ENCODE measurements around the gene WDR33.

Gene WDR33

DNA sequence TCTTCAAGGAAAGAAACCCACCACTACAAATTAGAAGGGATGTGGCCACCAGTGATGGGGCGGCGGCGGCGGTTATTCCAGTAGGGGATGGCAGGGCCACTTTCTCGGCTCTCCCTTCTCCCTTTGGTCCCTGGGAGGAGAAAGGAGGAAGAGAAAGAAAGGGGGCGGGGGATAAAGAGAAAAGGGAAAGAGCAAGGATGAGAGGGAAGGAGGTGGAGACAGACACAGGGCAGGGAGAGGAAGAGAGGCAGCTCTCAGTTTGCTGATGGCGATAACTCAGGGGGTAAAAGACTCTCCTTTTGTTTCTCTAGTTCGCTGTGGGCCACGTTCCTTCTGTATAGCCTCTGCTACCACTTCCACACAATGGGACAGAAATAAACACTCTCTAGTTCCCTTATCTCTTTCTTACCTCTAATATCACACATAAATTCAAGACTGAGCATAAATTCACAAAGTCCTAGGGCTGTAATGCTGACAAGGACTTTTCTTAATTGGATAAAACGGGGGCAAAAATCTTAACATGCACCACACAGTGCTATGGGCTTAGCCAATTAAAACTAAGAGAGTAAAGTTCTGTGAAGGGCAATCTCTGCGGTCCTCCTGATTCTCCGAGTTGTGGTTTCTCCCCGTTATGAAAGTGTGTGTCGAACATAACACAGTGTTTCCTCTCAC lies 95.1 kb downstream of the WDR33 start:
- no peak for DNase-seq

DNA sequence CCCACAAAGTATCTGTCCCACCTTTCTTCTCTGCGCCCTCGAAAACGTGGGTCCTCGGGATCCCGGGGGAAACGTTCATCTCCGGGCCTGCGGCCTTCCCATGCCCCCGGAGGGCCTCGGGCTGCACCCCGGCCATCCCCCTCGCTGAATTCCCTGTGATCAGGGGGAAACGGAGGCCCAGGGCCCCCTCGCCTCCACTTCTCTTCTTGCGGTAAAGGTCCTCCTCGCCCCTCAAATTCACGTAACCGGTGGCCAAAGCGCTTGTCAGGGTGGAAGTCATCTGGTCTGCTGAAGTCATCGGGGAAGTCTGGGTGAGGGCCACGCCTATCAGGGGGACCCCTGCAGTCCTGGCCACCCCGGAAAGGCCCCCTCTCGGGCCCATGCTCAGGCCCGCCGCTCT lies 97.4 kb downstream of the WDR33 start:
- DNase-seq = no peak

DNA sequence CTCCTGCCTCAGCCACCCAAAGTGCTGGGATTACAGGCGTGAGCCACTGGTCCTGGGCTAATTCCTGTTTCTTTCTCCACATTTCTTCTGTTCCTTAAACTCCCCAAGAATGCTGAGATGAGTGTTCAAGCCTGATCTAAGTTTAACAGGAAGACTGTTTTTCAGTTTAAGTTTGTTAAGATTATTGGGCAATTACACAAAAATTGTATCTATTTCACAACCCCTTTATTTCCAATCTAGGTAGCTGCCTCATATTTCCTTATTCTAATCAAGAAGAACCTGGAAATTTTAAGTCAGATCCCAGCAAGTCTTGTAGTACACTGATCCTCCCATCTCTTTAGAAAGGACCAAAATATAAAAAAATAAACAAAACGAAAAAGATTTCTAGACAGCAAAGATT lies 98.0 kb downstream of the WDR33 start:
- DNase-seq = no peak

DNA sequence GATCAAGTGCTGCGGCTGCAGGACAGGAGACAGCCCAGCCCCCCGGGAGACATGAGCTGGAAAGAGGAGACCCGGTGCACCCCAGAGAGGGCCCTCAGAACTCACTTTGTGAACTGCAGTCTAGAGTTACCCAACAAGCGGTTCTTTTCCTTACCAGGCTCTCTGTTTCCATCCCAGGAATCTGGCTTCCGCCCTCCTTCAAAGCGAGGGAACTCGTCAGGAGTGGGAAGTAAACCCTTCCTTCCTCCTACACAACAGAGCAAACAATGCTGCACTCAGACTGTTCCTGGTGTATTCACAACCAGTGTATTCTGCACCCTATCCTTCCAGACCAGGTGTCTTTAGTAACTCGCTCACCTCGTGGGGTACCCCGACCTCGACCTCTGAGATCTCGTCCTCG lies 101.6 kb downstream of the WDR33 start:
- no peak for DNase-seq

DNA sequence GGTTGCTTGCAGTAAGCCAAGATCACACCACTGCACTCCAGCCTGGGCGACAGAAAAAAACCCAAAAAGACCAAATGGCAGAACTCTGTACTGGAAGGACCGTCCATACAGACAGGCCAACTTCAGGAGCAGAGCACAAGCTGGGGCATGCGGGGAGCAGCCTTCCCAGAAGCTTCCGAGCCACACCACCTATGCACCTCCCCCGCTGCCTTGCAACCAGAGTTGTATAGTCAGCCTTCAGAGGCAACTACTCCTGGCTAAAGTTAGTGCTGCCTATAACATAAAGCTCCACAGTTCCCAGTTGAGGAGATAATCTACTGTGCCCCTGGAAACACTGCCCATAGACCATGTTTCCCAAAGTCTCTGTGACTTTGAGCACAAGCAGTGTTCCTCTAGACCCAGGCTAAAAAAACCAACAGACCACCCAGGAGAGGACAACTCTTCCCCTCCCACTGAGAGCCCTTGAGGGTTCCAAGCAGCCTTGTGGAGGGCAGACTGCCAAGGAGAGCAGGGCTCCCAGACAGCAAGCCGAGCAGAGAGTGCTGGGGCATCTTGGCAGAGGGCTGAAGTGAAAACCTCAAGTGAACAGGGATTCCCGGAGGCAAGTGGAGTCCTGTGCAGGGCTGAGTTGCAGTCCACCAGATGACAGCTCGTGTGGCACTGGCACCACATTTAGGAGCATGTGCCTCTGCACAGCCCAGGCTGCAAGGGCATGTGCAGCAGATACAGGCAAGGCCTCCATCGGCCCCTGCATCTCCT lies 102.9 kb downstream of the WDR33 start:
- no peak for DNase-seq

DNA sequence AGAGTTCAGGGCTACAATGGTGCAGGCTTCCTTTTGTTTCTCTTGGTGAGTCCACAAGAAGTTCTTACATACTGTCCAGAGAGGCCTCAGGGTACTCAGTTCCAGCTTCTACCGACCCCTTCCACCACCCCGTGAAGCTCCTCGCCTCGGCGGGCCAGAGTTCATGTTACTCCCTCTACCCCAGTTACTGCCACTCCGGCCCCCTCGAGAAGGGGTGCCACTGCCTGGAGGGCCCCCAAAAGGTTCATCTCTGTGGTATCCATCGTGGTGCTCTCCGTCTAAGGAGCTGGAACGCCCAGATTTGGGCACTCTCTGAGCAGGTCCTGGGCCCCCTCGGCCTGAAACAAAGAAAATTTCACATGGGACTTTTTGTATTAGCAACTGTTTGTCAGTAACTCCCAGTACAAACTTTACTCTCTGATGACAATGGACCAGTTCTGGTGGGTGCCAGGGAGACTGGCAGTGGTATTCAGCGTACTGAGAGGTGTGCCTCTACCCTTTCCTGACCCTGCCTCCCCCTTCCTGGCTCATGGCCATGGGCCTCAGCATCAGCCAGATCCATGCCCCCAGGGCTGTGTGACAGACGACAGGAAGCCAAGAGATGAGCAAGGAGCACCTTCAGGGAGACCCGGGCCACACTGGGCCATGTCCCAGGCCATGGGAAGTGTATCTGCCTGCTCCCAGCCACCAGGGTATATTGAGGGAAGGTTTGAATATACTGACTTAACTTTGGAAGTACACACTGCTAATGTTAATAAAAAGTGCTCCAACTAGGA lies 104.6 kb downstream of the WDR33 start:
- DNase-seq = no peak

DNA sequence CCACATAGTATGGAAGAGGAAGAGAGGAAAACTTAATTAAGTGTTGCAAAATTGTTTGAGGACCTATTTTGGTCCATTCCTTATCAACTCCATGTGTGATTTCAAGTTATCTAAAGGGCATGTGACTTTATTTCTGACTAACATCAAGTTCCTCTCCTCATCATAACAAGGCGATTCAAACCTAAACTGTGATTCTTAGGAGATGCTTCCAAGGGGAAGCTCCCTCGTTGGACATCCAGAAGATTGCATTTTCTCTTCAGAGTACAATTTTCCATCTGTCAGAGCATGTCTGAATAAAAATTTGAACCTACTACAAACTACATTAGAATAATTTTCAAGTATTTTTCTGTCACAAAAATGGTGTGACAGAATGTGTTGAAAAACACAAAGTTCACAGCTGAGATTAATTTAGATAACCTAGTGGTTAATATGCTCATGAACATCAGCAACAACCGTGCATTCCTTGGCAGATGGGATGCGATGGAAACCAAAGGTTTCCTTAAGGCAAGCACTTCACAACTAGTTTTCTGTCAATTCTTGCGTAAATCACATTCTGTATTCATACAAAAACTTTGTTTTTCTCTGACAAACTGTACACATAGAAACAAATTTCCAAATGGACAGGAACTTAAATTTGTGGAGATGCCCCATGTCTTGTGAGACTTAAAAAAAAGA lies 105.4 kb downstream of the WDR33 start:
- DNase-seq = no peak

DNA sequence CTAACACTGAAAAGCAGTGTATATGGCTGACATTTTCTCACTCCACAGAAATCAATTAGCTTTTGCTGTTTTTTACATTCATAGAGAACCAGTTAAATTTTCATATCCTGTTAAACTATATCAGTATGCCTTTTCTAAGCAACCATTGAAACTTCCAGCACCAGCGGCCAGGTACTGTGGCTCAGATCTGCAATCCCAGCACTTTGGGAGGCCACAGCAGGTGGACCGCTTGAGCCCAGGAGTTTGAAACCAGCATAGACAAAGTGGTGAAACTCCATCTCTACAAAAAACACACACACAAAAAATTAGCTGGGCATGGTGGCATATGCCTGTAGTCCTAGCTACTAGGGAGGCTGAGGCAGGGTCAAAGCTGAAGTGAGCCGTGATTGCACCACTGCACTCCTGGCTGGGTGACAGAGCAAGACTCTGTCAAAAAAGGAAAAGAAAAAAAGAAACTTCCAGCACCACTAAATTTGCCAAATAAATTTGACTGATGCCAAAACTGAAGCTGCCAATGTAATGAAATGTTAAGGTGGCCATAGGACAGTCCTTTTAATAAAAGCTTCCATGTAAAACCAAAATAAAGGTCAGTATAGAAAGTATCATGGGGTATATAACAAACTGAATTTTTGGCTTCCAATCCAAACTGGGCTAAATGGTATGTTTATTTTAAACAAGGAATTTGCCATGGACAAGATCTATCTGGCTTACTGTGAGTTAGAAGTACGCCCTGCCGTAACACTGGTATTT lies 106.2 kb downstream of the WDR33 start:
- DNase-seq = no peak

DNA sequence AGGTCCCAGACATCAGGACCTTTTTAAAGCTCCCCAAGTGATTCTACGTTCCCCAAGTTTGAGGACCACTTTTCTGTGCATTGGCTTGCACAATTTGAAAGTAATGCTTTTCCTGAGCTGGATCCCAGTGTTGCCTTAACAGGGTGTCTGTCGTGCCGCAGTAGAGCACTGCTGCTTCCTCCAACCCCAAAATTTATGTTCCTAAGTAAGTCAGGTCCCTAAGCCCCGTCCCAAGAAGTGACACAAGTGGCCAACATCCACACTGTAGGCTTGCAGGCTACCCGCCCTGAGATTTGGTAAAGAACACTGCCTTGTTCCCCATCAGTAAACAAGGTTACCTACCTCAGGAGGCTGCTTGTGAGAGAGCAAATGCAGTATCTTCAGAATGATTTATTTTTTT lies 107.7 kb downstream of the WDR33 start:
- no peak for DNase-seq

DNA sequence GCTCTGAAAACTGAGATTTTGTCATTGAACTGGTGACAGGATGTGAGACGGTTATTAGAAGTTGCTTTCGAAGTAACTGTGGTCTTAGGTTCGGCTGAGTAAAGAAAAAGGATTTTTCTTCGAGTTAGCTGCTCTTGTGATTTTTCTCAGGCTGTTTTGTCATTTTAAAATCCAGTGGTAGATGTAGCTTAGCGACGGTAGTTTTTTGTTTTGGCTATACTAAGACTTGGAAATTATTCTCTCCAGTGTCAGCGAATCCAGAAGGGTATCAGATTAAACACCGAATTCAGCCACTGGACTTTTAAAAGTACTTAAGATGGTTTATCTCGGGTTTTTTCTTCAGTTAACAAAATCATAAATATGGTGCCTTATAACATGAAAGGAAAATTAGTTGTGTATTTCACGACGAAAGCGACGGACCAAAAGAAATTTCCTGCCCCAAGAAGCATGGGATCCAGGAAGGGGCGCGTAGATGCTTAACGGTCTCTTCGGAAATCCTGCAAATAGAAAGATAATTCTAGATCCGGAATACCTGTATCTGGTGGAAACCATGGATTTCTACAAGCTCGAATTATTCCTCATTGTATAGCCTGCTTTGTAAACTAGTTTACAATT lies 108.5 kb downstream of the WDR33 start:
- no peak for DNase-seq

DNA sequence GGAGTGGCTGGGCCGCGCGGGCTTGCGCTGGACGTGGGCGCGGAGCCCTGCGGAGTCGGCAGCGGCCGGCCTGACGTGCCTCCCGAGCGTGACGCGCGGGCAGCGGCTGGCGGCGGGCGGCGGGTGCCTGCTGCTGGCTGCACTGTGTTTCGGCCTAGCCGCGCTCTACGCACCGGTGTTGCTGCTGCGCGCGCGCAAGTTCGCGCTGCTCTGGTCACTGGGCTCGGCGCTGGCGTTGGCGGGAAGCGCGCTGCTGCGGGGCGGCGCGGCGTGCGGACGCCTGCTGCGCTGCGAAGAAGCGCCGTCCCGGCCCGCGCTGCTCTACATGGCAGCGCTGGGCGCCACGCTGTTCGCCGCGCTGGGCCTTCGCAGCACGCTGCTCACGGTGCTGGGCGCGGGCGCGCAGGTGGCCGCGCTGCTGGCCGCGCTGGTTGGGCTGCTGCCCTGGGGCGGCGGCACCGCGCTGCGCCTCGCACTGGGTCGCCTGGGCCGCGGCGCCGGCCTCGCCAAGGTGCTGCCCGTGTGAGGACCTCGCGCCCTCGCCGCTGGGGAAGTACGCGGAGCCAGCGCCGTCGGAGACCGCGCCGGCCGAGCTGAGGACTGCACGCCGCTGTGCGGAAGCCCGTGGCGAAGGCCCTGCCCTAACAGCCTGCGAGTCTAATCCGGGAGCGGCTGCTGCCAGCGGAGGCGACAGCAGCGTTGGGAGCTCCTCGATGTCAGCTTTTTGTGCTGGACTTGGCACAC lies 109.1 kb downstream of the WDR33 start:
- DNase-seq = peak; percentile 85

DNA sequence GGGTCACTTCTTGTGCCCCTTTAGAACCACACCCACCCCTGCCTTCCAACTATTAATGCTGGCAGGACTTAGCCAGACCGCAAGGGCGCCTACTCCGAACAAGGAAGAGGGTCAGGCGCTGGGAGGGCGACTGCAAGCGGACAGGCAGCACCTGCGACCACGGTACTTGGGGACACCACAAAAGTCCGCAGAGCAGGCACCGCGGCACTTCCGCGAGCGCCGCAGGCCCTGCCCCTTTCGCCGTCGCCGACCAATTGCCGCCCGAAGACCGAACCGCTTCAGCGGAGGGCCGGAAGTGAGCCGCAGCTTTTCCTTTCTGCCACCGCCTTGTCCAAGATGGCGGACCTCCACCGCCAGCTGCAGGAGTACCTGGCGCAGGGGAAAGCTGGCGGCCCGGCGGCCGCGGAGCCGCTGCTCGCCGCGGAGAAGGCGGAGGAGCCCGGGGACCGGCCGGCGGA lies 109.7 kb downstream of the WDR33 start, which contains the start of gene SFT2D3:
SFT2D3 (plus strand) TSS at position 305 of the 458 bp plus-strand sequence; CDS start at position 337, 32 bp downstream.
- peak; percentile 92 for DNase-seq

DNA sequence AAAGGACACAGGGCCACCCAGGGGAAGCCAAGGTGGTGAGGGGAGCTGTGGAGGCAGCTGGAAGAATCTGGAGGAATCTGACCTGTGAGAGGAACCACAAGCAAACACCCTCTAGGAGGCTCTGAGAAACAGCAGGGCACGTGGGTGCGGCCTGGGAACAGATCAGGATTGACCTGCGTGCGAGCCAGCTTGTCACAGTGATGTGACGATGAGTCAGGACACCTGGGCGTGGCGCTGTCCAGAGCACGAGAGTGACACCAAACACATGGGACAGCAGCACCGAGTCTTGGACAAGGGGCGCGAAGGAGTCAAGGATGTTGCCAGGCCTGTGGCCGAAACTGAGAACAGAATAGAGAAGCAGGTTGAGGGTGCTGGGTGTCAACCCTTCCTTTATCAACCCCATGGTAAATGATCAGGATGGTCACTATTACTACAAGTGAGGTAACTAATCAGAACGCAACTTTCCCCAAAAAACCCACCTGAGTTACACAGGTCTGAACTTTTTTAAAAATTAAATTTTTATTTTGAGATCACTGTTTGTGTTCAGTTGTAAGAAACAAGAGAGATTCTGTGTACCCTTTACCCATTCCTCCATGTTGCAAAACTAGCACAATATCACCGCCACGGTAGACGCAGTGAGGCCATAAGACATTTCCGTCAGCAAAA lies 110.3 kb downstream of the WDR33 start:
- no peak for DNase-seq

DNA sequence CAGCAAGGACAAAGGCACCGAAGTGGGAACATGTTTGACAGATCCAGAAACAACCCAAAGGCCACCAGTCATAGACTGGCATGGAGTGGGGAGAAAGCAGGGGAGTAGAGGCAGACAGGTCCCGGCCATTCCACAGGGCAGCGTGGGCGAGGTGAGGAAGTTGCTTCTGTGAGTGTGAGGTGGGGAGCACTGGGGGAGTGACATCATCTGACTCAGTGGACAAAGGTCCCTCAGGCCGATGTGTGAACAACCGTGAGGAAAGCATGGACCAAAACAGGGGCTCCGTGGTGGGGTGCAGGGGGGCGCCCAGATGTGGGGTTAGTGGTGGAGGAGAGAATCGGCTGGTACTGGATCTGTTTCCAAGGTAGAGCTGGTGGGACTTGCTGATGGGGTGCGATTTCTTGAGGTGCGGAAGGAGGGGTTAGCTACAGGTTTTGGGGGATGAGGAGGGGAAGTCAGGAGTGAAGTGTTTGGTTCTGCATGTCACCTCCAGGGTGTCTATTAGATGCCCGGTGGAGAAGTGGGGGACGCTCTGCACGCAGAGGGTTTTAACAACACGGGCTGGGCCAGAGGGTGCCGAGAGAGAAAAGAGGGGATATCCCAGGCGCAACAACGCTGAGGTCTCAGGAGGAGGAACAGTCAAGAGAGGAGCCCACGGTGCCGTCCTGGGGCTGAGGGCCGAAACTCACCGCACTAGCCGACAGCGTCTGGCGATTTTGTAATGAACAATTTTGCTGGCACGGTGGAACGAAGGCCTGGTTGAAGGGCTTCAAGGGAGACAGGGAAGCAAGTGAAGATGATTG lies 112.2 kb downstream of the WDR33 start:
- no peak for DNase-seq

DNA sequence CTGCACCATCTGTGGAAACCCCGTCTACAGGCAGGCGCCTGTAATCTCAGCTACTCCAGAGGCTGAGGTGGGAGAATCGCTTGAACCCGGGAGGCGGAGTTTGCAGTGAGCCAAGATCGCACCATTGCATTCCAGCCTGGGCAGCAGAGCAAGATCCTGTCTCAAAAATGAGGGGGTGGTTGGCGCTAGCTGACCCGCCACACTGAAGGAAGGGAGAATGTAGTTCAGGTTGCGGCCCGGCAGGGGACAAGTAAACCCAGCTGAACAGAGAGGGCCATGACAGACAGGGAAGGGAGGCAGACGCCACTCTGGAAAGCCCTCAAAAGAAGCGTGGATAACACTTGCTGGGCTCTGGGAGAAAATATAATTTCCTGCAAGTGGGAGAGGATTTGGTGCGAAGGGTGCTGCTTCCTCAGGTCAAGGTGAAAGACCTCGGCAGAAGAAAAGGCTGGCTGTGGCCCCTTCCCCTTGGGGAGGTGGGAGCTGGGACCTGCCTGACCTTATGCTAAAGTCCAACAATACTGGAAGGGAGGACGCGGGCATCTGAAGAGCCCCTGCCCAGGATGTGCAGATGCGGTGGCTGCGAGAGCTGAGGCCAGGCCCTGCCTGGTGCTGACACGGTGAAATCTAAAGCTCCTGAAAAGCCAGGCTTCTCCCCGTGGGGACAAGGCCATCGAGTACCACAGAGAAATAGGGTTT lies 113.3 kb downstream of the WDR33 start:
- DNase-seq = no peak

DNA sequence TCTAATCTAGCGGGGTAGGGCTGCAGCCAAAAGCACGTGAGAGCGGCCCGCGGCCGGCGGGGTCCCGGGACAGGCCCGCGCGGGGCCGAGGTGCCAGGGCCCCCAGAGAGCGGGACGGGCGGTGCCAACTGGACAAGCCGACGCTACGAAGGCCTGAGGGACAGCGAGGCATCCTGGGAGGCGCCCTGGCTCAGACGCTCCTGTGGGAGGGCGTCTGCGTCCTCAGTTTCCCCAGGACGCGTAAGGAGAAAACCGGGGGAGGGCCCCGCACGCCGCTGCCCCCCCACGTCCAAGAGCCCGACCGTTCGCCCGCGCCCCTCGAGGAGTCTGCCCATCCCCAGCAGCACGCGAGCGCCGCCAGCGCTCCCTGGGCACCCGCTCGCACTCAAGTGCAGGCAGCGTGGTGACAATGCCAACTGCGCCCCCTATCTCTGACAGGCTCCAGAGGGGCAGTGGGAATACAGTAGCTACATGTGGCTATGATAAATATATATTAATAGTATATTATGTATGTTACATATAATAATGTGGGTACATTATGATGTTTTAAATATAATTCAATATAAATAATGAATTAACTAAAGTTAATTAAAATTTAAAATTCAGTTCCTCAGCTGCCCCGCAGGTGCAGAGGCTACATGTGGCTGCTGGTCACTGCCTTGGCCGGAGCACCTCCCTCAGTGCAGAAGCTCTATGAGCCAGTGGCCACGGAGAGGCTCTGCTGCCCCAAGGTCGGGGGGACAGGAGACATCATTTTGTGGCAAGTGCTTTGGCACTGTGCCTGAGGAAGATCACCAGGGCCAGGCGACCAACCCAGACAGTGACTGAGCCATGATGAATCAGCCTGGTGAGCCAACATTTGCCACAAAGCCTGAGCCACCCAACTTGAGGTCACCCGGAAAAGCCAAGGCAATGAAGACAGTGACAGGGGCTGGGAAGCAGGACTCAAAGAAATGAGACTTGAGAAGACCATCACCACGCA lies 115.2 kb downstream of the WDR33 start:
- no peak for DNase-seq

DNA sequence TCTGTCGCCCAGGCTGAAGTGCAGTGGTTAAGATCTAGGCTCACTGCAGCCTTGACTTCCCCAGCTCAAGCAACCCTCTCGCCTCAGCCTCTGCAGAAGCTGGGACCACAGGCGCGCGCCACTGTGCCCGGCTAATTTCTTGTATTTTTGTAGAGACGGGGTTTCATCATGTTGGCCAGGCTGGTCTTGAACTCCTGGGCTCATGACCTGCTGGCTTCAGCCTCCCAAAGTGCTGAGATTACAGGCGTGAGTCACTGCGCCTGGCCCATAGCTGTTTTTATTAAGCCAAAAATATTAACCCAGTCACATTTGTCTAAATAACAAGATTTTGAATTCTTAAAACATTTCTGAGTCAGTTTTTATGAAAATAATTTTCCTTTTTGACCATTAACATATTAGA lies 116.0 kb downstream of the WDR33 start:
- no peak for DNase-seq

DNA sequence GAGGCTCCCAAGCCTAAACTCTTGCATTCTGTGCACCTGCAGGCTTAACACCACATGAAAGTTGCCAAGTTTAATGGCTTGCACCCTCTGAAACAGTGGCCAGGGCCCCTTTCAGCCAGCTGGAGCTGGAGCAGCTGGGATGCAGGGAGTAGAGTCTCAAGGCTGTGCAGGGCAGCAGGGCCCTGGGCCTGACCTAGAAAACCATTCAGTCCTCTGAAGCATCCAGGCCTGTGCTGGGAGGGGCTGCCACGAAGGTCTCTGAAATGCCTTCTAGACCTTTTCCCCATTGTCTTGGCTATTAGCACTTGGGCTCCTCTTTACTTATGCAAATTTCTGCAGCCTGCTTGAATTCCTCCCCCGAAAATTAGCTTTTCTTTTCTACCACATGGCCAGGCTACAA lies 120.3 kb downstream of the WDR33 start:
- no peak for DNase-seq
